Measurements from ENCODE around the gene PPP6R2.

The PPP6R2 gene

DNA sequence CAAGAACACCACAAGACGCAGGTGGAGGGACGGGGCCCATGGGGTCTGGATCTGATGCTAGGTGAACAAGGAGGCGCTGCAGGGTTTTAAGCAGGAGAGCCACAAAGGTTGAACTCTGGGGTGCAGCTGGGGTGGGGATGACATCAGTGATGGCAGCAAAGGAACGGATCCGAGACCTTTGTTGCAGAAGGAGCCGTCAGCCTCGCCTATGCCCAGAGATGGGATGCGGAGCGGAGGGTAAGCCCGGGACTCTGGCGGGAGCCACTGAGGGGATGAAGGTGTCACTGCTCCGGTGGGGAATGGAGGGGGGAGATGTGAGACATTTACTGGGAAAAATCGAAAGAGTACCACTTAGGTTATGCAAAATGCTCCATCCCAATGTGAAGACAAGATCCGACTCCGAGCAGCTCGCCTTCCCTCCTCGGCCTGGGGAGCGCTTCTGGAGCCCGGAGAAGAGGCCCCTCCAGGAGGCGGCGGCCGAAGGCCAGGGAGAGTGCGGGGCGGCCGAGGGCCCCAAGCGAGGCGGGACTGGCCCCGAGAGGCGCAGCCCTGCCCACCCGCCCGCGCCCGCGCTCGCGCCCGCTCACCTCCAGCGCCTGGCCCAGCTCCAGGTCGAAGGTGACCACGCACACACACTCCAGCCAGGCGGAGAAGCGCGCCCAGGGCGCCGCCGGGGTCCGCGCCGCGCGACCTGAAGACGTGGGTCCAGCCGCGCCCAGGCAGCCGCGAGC, 16.7 kb upstream of the PPP6R2 start:
- CTCF ChIA-PET: interaction anchor here (0.7 to 5.3 kb wide), 11 partner anchors 9 to 75 kb away, joined by 3 to 36 read pairs (median 4); partner anchors contain the start of gene HDAC10
- Histone ChIP-seq H3K4me1 (ENCODE audit: control insufficient read depth, insufficient read depth, low read length) (no peaks in the 10 kb centered on the region), H3K36me3 (ENCODE audit: control insufficient read depth in 2 of 2, insufficient read depth in 1 of 2, low read length in 2 of 2) (no peaks in the 10 kb centered on the region), H3K4me3 (ENCODE audit: low read depth, low read length) (peak overlapping the region; percentile 65), H3K9me3 (ENCODE audit: control insufficient read depth, insufficient read depth, low read depth, low read length) (no peaks in the 10 kb centered on the region), H3K27ac (ENCODE audit: extremely low read depth, low read depth, low read length) (peak overlapping the region; percentile 38; the same call in 1 of the 2 replicates)
- TF ChIP-seq ZNF211 (tag by site-specific recombination; IDR thresholded peaks at IDR 0.05; ENCODE audit: low read depth) (no peak), ZNF600 (tag by site-specific recombination; IDR thresholded peaks at IDR 0.05) (peak; percentile 53; the same call in 1 of the 2 replicates), ZBTB20 (tag by site-specific recombination; IDR thresholded peaks at IDR 0.05) (peak; percentile 38)
- POLR2A ChIA-PET: interaction anchor here (0.6 to 2.2 kb wide), 4 partner anchors 20 to 115 kb away, joined by 3 to 9 read pairs (median 5); partner anchors contain the start of gene HDAC10

DNA sequence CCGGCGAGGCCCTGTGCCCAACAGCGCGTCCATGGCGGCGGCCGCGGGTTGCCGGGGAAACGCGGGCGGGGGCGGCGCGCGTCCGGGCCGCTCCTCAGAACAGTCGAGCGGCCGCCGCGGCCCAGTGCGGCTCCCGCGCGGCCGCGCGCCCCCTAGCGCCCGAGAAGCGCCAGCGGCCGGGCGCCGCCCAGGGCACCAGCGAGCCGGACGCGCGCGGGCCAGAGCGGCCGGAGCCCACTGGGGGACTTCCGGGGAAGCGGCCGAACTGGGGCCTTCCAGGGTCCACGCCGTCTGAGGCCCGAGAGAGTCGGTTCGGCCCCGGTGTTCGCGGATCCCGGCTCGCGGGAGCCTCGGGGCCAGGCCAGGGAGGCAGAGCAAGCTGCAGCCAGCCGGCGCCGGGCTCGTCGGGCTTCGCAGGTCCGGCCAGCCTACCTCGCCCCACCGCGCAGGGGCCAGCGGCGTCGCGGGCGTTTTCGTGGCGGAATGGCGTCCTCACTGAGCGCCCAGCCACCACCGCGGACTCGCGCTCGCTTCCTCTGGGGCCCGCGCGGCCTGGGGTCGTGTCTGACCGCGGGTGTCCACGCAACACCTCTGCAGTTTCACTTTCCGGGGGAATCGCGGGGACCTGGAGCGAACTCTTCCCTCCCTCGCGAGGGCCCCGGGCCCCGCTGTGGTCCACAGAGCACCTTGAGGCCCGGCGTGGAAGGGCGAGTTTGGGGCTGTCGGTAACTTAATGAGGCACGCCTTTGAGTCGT, 16.0 kb upstream of the PPP6R2 start, which contains the start of gene DENND6B:
DENND6B (minus strand) TSS at position 57 of the 755 bp plus-strand sequence; CDS start at position 33, 24 bp downstream.
- CTCF ChIA-PET: interaction anchor here (0.6 to 5.3 kb wide), 16 partner anchors 10 to 171 kb away, joined by 3 to 36 read pairs (median 4); partner anchors contain the start of gene HDAC10
- TF ChIP-seq ZNF561 (tag by site-specific recombination; IDR thresholded peaks at IDR 0.05; ENCODE audit: borderline replicate concordance) (peak; percentile 76; the same call in 1 of the 2 replicates), KLF16 (tag by site-specific recombination; IDR thresholded peaks at IDR 0.05) (no peak; the same call in 1 of the 2 replicates), ZNF169 (tag by site-specific recombination; IDR thresholded peaks at IDR 0.05) (no peak), ZNF521 (tag by site-specific recombination; IDR thresholded peaks at IDR 0.05) (no peak), ZFP37 (tag by site-specific recombination; IDR thresholded peaks at IDR 0.05) (no peak), ZNF335 (tag by site-specific recombination; conservative IDR thresholded peaks at IDR 0.05) (peak; percentile 56), ZNF76 (tag by site-specific recombination; IDR thresholded peaks at IDR 0.05; ENCODE audit: borderline replicate concordance, low read depth) (peak; percentile 31; the same call in 1 of the 2 replicates), ZFHX2 (tag by site-specific recombination; conservative IDR thresholded peaks at IDR 0.05) (peak; percentile 19; the same call in 1 of the 2 replicates), ZNF768 (tag by site-specific recombination; IDR thresholded peaks at IDR 0.05) (no peak), ZBTB8A (tag by site-specific recombination; IDR thresholded peaks at IDR 0.05) (peak; percentile 89), FEZF1 (tag by site-specific recombination; IDR thresholded peaks at IDR 0.05) (no peak), PRDM1 (tag by site-specific recombination; IDR thresholded peaks at IDR 0.05) (no peak), ZNF701 (tag by site-specific recombination; IDR thresholded peaks at IDR 0.05) (no peak), ZNF114 (tag by site-specific recombination; IDR thresholded peaks at IDR 0.05) (no peak), ZNF138 (tag by site-specific recombination; IDR thresholded peaks at IDR 0.05; ENCODE audit: borderline replicate concordance) (no peak), HOXA7 (CRISPR knock-in tag; IDR thresholded peaks at IDR 0.05; ENCODE audit: borderline replicate concordance) (no peak), SP7 (tag by site-specific recombination; IDR thresholded peaks at IDR 0.05) (0 out of 2 replicates have a peak, but pooled peaks have one; percentile 35), ZNF391 (tag by site-specific recombination; IDR thresholded peaks at IDR 0.05; ENCODE audit: borderline replicate concordance, low read depth) (no peak), ZNF560 (tag by site-specific recombination; IDR thresholded peaks at IDR 0.05; ENCODE audit: borderline replicate concordance) (no peak), ZNF626 (tag by site-specific recombination; IDR thresholded peaks at IDR 0.05) (no peak), KLF10 (tag by site-specific recombination; IDR thresholded peaks at IDR 0.05) (peak; percentile 44; the same call in 1 of the 2 replicates)
- TF ChIP-seq, protein P1, sequence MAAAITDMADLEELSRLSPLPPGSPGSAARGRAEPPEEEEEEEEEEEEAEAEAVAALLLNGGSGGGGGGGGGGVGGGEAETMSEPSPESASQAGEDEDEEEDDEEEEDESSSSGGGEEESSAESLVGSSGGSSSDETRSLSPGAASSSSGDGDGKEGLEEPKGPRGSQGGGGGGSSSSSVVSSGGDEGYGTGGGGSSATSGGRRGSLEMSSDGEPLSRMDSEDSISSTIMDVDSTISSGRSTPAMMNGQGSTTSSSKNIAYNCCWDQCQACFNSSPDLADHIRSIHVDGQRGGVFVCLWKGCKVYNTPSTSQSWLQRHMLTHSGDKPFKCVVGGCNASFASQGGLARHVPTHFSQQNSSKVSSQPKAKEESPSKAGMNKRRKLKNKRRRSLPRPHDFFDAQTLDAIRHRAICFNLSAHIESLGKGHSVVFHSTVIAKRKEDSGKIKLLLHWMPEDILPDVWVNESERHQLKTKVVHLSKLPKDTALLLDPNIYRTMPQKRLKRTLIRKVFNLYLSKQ (tag by site-specific recombination; IDR thresholded peaks at IDR 0.05; ENCODE audit: borderline replicate concordance): no peak
- TF ChIP-seq, protein P2, sequence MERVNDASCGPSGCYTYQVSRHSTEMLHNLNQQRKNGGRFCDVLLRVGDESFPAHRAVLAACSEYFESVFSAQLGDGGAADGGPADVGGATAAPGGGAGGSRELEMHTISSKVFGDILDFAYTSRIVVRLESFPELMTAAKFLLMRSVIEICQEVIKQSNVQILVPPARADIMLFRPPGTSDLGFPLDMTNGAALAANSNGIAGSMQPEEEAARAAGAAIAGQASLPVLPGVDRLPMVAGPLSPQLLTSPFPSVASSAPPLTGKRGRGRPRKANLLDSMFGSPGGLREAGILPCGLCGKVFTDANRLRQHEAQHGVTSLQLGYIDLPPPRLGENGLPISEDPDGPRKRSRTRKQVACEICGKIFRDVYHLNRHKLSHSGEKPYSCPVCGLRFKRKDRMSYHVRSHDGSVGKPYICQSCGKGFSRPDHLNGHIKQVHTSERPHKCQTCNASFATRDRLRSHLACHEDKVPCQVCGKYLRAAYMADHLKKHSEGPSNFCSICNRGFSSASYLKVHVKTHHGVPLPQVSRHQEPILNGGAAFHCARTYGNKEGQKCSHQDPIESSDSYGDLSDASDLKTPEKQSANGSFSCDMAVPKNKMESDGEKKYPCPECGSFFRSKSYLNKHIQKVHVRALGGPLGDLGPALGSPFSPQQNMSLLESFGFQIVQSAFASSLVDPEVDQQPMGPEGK (tag by site-specific recombination; IDR thresholded peaks at IDR 0.05): 0 out of 2 replicates have a peak, but pooled peaks have one; percentile 27
- TF ChIP-seq, protein P3, sequence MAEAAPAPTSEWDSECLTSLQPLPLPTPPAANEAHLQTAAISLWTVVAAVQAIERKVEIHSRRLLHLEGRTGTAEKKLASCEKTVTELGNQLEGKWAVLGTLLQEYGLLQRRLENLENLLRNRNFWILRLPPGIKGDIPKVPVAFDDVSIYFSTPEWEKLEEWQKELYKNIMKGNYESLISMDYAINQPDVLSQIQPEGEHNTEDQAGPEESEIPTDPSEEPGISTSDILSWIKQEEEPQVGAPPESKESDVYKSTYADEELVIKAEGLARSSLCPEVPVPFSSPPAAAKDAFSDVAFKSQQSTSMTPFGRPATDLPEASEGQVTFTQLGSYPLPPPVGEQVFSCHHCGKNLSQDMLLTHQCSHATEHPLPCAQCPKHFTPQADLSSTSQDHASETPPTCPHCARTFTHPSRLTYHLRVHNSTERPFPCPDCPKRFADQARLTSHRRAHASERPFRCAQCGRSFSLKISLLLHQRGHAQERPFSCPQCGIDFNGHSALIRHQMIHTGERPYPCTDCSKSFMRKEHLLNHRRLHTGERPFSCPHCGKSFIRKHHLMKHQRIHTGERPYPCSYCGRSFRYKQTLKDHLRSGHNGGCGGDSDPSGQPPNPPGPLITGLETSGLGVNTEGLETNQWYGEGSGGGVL (tag by site-specific recombination; IDR thresholded peaks at IDR 0.05): no peak

More for the DNA sequence above, 16.0 kb upstream of the PPP6R2 start, which contains the start of gene DENND6B:
- Histone ChIP-seq H3K4me3 (ENCODE audit: low read depth, low read length) (peak within 1 kb of the TSS; percentile 66), H3K36me3 (ENCODE audit: control insufficient read depth in 2 of 2, insufficient read depth in 1 of 2, low read length in 2 of 2) (no peaks in the 10 kb centered on the region), H3K27ac (ENCODE audit: extremely low read depth, low read depth, low read length) (peak within 1 kb of the TSS; percentile 85), H3K4me1 (ENCODE audit: control insufficient read depth, insufficient read depth, low read length) (no peaks in the 10 kb centered on the region), H3K9me3 (ENCODE audit: control insufficient read depth, insufficient read depth, low read depth, low read length) (no peaks in the 10 kb centered on the region)
- POLR2A ChIA-PET: interaction anchor here (0.5 to 1.7 kb wide), 5 partner anchors 15 to 116 kb away, joined by 3 to 9 read pairs (median 4); no protein-coding TSS in a partner anchor
